Transverse colon (tissue), 4 donors: ENCODE measurements around the gene SUSD6.

Source experiments
- CTCF ChIP-seq, 5 experiments: fragments of 200-600 bp in 3 of 5; fragments of 450-650 bp in 2 of 5; sonication (generic) in 3 of 5; IDR thresholded peaks; 1 replicate in 2 of 5; 2 replicates in 3 of 5; pipeline ENCODE4 v1.5.1; 2016 to 2017; ENCODE audit warnings: antibody characterized with exemption in 5 of 5, inconsistent platforms in 3 of 5, mild to moderate bottlenecking in 2 of 5, moderate library complexity in 1 of 5
- EP300 ChIP-seq: sonication (generic); formaldehyde crosslinking; IDR thresholded peaks from one replicate; pipeline ENCODE4 v1.6.1; 2017; ENCODE audit warnings: antibody characterized with exemption, low read depth
- POLR2A ChIP-seq: fragments of 450-650 bp; IDR thresholded peaks from one replicate; pipeline ENCODE4 v1.6.1; 2016; ENCODE audit warnings: antibody characterized with exemption, mild to moderate bottlenecking, moderate library complexity
- POLR2AphosphoS5 ChIP-seq, 3 donors: sonication (generic); formaldehyde crosslinking; IDR thresholded peaks; one replicate each; pipeline ENCODE4 v1.6.1; 2016; ENCODE audit warnings: antibody characterized with exemption in 3 of 3

DNA sequence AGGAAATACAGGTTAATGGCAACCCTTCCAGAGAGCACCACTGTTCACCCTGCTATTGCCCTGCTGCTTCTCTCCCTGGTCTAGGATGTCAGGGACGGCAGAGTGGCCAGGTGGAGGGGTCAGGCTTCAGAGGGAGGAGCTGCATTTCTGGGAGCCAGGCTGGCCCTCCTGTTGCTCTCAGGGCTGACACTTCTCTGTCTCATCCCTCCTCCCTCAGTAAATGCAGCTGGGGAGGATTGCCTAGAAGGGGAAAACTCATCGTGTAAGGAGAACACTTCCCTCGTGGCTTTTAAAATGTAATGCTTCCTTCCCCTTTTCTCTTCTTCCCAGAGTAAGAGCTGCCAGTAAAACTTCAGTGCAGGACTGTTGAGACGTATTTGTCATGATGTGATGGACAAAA lies 20.8 kb downstream of the SUSD6 start:
- TF ChIP-seq EP300 (no peak), CTCF (IDR thresholded peaks at IDR 0.05) (no peak), POLR2A (no peak), POLR2AphosphoS5 (IDR thresholded peaks at IDR 0.05) (no peak)
